HG02798 (cell line): ENCODE results near the gene CELA2B.
"Not testable (repeated sequence)": the region's sequence is repeated elsewhere in the genome, so short reads cannot be mapped to it uniquely, and the experiment has no call there.

Source experiments
- ATAC-seq: cut with Tn5 transposase; IDR thresholded peaks from one replicate; pipeline ENCODE4 v1.9.1; 2021; ENCODE audit warnings: mild to moderate bottlenecking; ENCODE audit not compliant: unreplicated experiment, poor library complexity

Gene CELA2B

GRCh38 chr1:15475752-15476314, at the start of gene CELA2B:
Gene CELA2B (plus strand): TSS chr1:15476104. CDS start chr1:15476126, 22 bp downstream.
- ATAC-seq, result no peak

GRCh38 chr1:15426492-15427279, 49.2 kb upstream of the CELA2B start:
- no peak for ATAC-seq

GRCh38 chr1:15427280-15427666, 48.6 kb upstream of the CELA2B start:
- no peak for ATAC-seq

- ATAC-seq, result not testable (repeated sequence)
These were observed 47.7 kb upstream of the CELA2B start for GRCh38 chr1:15428252-15428651.

- ATAC-seq, result no peak
These were observed 47.0 kb upstream of the CELA2B start for GRCh38 chr1:15428815-15429435.

GRCh38 chr1:15429701-15430149, 46.2 kb upstream of the CELA2B start:
- no peak for ATAC-seq

- ATAC-seq, result peak; percentile 53
These were observed 44.9 kb upstream of the CELA2B start for GRCh38 chr1:15430787-15431570.

GRCh38 chr1:15431571-15431948, 44.3 kb upstream of the CELA2B start:
- ATAC-seq, result no peak

GRCh38 chr1:15432324-15432723, 43.6 kb upstream of the CELA2B start:
- ATAC-seq, result no peak

GRCh38 chr1:15433471-15433870, 42.4 kb upstream of the CELA2B start:
- ATAC-seq, result no peak

- ATAC-seq, result not testable (repeated sequence)
These were observed 41.2 kb upstream of the CELA2B start for GRCh38 chr1:15434739-15435138.

GRCh38 chr1:15435239-15436077, 40.4 kb upstream of the CELA2B start:
- no peak for ATAC-seq

- no peak for ATAC-seq
These were observed 38.9 kb upstream of the CELA2B start for GRCh38 chr1:15436881-15437442.

GRCh38 chr1:15439325-15439724, 36.6 kb upstream of the CELA2B start:
- no peak for ATAC-seq

GRCh38 chr1:15440357-15440756, 35.5 kb upstream of the CELA2B start:
- ATAC-seq, result no peak

- ATAC-seq, result no peak
These were observed 34.7 kb upstream of the CELA2B start for GRCh38 chr1:15441247-15441646.

- no peak for ATAC-seq
These were observed 33.8 kb upstream of the CELA2B start for GRCh38 chr1:15442119-15442518.

- no peak for ATAC-seq
These were observed 33.1 kb upstream of the CELA2B start for GRCh38 chr1:15442759-15443158.

- ATAC-seq, result no peak
These were observed 32.6 kb upstream of the CELA2B start for GRCh38 chr1:15443281-15443680.
